ENCODE results near the gene LRRC8D. TPM values are rescaled to one million over a fixed set of nuclear protein-coding genes. Genes with fewer than 3 reads are reported as not detected.

Gene LRRC8D
- total and polyA plus RNA-seq, 9 of the 15 experiments (the other 6 are each of a cell fraction or from before 2014, with no cell fraction given) = 3.4 to 53.9 (median 15.9) TPM

DNA sequence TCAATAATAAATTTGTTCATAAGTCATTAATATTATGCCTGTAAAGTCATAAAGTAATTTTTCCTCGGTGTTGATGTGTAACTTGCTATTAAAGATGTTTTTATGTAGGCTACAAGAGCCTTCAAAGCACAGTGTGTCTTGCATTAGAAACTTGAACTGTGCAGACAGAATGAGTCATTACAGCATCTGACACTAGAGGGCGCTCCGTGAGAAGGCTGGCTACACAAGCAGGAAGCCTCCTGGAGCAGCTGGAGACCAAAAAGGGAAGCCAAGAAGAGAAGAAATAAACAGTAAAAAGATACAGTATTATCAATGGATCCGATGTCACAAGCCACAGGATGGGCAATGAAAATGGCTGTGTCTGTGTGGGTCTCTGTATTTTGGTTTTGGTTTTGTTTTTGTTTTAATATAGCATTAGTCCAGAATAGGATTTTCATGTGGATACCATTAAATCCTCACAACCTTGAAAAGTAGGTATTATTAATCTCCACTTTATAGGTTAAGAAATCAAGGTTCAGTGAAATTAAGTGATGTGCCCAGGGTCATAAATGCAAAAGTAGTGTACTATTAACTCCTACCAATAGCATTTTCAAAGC lies 16.1 kb upstream of the LRRC8D start (continued):
- TF ChIP-seq SPI1 (IDR thresholded peaks at IDR 0.05; ENCODE audit: borderline replicate concordance, low read depth, low read length) (peak; percentile 91), XRCC5 (IDR thresholded peaks at IDR 0.05; ENCODE audit: low read depth, low read length) (peak; percentile 58; the same call in 1 of the 2 replicates), JUND (IDR thresholded peaks at IDR 0.05; ENCODE audit: borderline replicate concordance, low read depth, low read length) (peak; percentile 83), JUND (tag; IDR thresholded peaks at IDR 0.05; ENCODE audit: borderline replicate concordance, low read depth, low read length) (peak; percentile 68; the same call in 1 of the 3 replicates), RCOR1 (IDR thresholded peaks at IDR 0.05; ENCODE audit: borderline replicate concordance in 1 of 2, low read depth in 2 of 2, low read length in 2 of 2) (peak in 1 of 2 experiments; percentile 52; a peak in 1 of 4 replicates), CREM (IDR thresholded peaks at IDR 0.05; ENCODE audit: low read depth) (peak; percentile 56; the same call in 1 of the 2 replicates), EHMT2 (IDR thresholded peaks at IDR 0.05) (no peak), CBFA2T2 (conservative IDR thresholded peaks at IDR 0.05) (no peak), ZNF589 (CRISPR knock-in tag; IDR thresholded peaks at IDR 0.05; ENCODE audit: low read depth) (no peak), TOE1 (IDR thresholded peaks at IDR 0.05; ENCODE audit: borderline replicate concordance) (no peak), TOE1 (CRISPR knock-in tag; IDR thresholded peaks at IDR 0.05; ENCODE audit: borderline replicate concordance, low read depth) (no peak), ZNF695 (CRISPR knock-in tag; IDR thresholded peaks at IDR 0.05) (no peak), CTBP1 (IDR thresholded peaks at IDR 0.05; ENCODE audit: borderline replicate concordance) (0 out of 2 replicates have a peak, but pooled peaks have one; percentile 18), BRD4 (IDR thresholded peaks at IDR 0.05) (no peak), MYNN (IDR thresholded peaks at IDR 0.05) (no peak), MYNN (CRISPR knock-in tag; IDR thresholded peaks at IDR 0.05) (no peak), PHTF2 (CRISPR knock-in tag; IDR thresholded peaks at IDR 0.05) (no peak), ZSCAN29 (IDR thresholded peaks at IDR 0.05) (no peak), ZNF146 (CRISPR knock-in tag; IDR thresholded peaks at IDR 0.05; ENCODE audit: unreplicated experiment) (no peak), JUN (IDR thresholded peaks at IDR 0.05; ENCODE audit: borderline replicate concordance, low read depth, low read length) (peak; percentile 71; the same call in 1 of the 2 replicates), JUN (CRISPR knock-in tag; IDR thresholded peaks at IDR 0.05; ENCODE audit: borderline replicate concordance) (no peak), FOXJ3 (CRISPR knock-in tag; IDR thresholded peaks at IDR 0.05) (no peak), MAFK (IDR thresholded peaks at IDR 0.05; ENCODE audit: low read length) (0 out of 2 replicates have a peak, but pooled peaks have one; percentile 8), ELF2 (CRISPR knock-in tag; IDR thresholded peaks at IDR 0.05) (no peak), ARID2 (IDR thresholded peaks at IDR 0.05) (peak; percentile 68), POLR3G (IDR thresholded peaks at IDR 0.05; ENCODE audit: extremely low read depth, insufficient read length, insufficient replicate concordance) (no peak), HIVEP1 (CRISPR knock-in tag; IDR thresholded peaks at IDR 0.05) (no peak), NELFE (IDR thresholded peaks at IDR 0.05; ENCODE audit: insufficient read depth, insufficient read length) (no peak)
- TF ChIP-seq, protein P1, sequence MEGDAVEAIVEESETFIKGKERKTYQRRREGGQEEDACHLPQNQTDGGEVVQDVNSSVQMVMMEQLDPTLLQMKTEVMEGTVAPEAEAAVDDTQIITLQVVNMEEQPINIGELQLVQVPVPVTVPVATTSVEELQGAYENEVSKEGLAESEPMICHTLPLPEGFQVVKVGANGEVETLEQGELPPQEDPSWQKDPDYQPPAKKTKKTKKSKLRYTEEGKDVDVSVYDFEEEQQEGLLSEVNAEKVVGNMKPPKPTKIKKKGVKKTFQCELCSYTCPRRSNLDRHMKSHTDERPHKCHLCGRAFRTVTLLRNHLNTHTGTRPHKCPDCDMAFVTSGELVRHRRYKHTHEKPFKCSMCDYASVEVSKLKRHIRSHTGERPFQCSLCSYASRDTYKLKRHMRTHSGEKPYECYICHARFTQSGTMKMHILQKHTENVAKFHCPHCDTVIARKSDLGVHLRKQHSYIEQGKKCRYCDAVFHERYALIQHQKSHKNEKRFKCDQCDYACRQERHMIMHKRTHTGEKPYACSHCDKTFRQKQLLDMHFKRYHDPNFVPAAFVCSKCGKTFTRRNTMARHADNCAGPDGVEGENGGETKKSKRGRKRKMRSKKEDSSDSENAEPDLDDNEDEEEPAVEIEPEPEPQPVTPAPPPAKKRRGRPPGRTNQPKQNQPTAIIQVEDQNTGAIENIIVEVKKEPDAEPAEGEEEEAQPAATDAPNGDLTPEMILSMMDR (IDR thresholded peaks at IDR 0.05 in 2 of 3, conservative IDR thresholded peaks at IDR 0.05 in 1 of 3; ENCODE audit: insufficient read depth in 2 of 3, low read depth in 1 of 3, low read length in 3 of 3) = peak; percentile 92 to 96 (median 93)
